H1 (cell line): Measurements from ENCODE around the gene IPO11. TPM values are rescaled to one million over a fixed set of nuclear protein-coding genes. Genes with fewer than 3 reads are reported as not detected.
A peak's percentile ranks its signal among the peaks of the same experiment; 100 is the strongest.

Experiments used
- CTCF ChIA-PET: fragments of 300-600 bp; sonication (Branson Sonifier 250); formaldehyde crosslinking; loops from one replicate; lab custom pipeline; 2021; ENCODE audit not compliant: partially characterized antibody; lab: Charles Lee
- POLR2A ChIA-PET: fragments of 300-600 bp; sonication (Branson Sonifier 250); formaldehyde crosslinking; loops from one replicate; lab custom pipeline; 2021; ENCODE audit warnings: inconsistent platforms; ENCODE audit not compliant: partially characterized antibody; lab: Charles Lee
- DNase-seq, 2 experiments: peaks; one replicate each; pipeline versions ENCODE4 v3.0.0 to v3.0.0-alpha.2; 2010 to 2022; ENCODE audit warnings: low spot score in 2 of 2, low read depth in 1 of 2, mixed read lengths in 1 of 2
- FAIRE-seq: peaks from 2 replicates; lab custom pipeline; 2011; peaks lifted over from hg19 to GRCh38; lab: Jason Lieb, UNC
- H2AFZ ChIP-seq: 2 replicates; pipeline ENCODE4 v1.8.1; 2012; ENCODE audit warnings: low read length, inconsistent platforms
- H2AK5ac ChIP-seq: 2 replicates; pipeline ENCODE4 v1.6.1; 2013; ENCODE audit warnings: low read depth, low read length
- H2BK120ac ChIP-seq: replicated peaks from 2 replicates; pipeline ENCODE3; 2013; ENCODE audit warnings: low read depth, low read length, inconsistent platforms
- H2BK12ac ChIP-seq: 2 replicates; pipeline ENCODE4 v1.6.1; 2013; ENCODE audit warnings: low read depth, low read length
- H2BK15ac ChIP-seq: 2 replicates; pipeline ENCODE4 v1.6.1; 2013; ENCODE audit warnings: low read length
- H2BK20ac ChIP-seq: 2 replicates; pipeline ENCODE4 v1.6.1; 2013; ENCODE audit warnings: low read length
- H2BK5ac ChIP-seq: 2 replicates; pipeline ENCODE4 v1.6.1; 2013; ENCODE audit warnings: low read depth, low read length
- H3K14ac ChIP-seq: 2 replicates; pipeline ENCODE4 v1.6.1; 2013; ENCODE audit warnings: inconsistent platforms; ENCODE audit not compliant: insufficient read length
- H3K18ac ChIP-seq: 2 replicates; pipeline ENCODE4 v1.6.1; 2013; ENCODE audit warnings: low read length; ENCODE audit errors: extremely low read depth
- H3K23ac ChIP-seq: 2 replicates; pipeline ENCODE4 v1.6.1; 2013; ENCODE audit warnings: inconsistent platforms; ENCODE audit not compliant: insufficient read length
- H3K23me2 ChIP-seq: 2 replicates; pipeline ENCODE4 v1.6.1; 2013; ENCODE audit warnings: low read depth, low read length
- H3K27ac ChIP-seq: 2 replicates; pipeline ENCODE4 v1.6.1; 2011; ENCODE audit warnings: low read depth, low read length, inconsistent platforms
- H3K27me3 ChIP-seq, 4 experiments: replicated peaks in 1 of 4; 1 replicate in 1 of 4; 2 replicates in 3 of 4; pipeline versions ENCODE4 v1.6.1 to v1.8.1; 2011 to 2013; ENCODE audit warnings: low read length in 3 of 4, mild to moderate bottlenecking in 3 of 4, inconsistent platforms in 2 of 4, mixed read lengths in 2 of 4, moderate library complexity in 1 of 4; ENCODE audit not compliant: control insufficient read depth in 3 of 4, insufficient read depth in 3 of 4; ENCODE audit errors: extremely low read depth in 1 of 4
- H3K36me3 ChIP-seq, 4 experiments: 2 replicates each; pipeline versions ENCODE4 v1.6.1 to v1.8.1; 2011 to 2013; ENCODE audit warnings: mild to moderate bottlenecking in 4 of 4, low read length in 3 of 4, moderate library complexity in 2 of 4, control low read depth in 1 of 4, inconsistent platforms in 1 of 4; ENCODE audit not compliant: insufficient read depth in 4 of 4, control insufficient read depth in 2 of 4
- H3K4ac ChIP-seq: replicated peaks from 2 replicates; pipeline ENCODE3; 2013; ENCODE audit warnings: low read length, low read depth, mixed read lengths, inconsistent platforms; ENCODE audit not compliant: insufficient read length
- H3K4me1 ChIP-seq, 4 experiments: replicated peaks in 1 of 4; 1 replicate in 1 of 4; 2 replicates in 3 of 4; pipeline versions ENCODE4 v1.6.1 to v1.8.1; 2011 to 2013; ENCODE audit warnings: low read length in 3 of 4, inconsistent platforms in 2 of 4, mixed read lengths in 1 of 4; ENCODE audit not compliant: insufficient read depth in 4 of 4, control insufficient read depth in 3 of 4
- H3K4me2 ChIP-seq, 2 experiments: 2 replicates each; pipeline versions ENCODE4 v1.6.1 to v1.8.1; 2011 to 2013; ENCODE audit warnings: low read depth in 2 of 2, low read length in 2 of 2, control low read depth in 1 of 2, inconsistent platforms in 1 of 2, mild to moderate bottlenecking in 1 of 2; ENCODE audit not compliant: insufficient read depth in 1 of 2
- H3K4me3 ChIP-seq, 4 experiments: fragments of 200-600, 300-600 bp in 1 of 4; sonication (generic), shearing (Covaris generic), sonication (Bioruptor Twin) in 1 of 4; 2 replicates each; pipeline versions ENCODE4 v1.5.1 to v1.8.1; 2011 to 2016; ENCODE audit warnings: low read length in 4 of 4, low read depth in 3 of 4, control low read depth in 2 of 4, inconsistent platforms in 2 of 4, mild to moderate bottlenecking in 2 of 4, mixed read lengths in 1 of 4, moderate library complexity in 1 of 4; ENCODE audit not compliant: insufficient read depth in 2 of 4; ENCODE audit errors: extremely low read depth in 1 of 4
- H3K56ac ChIP-seq: replicated peaks from 2 replicates; pipeline ENCODE3; 2013; ENCODE audit warnings: low read depth, mild to moderate bottlenecking, mixed read lengths, low read length, inconsistent platforms; ENCODE audit not compliant: insufficient read length
- H3K79me1 ChIP-seq: 2 replicates; pipeline ENCODE4 v1.6.1; 2013; ENCODE audit warnings: low read depth, low read length, control low read depth
- H3K79me2 ChIP-seq, 2 experiments: 2 replicates each; pipeline versions ENCODE4 v1.6.1 to v1.8.1; 2012 to 2013; ENCODE audit warnings: low read length in 2 of 2, mild to moderate bottlenecking in 2 of 2, inconsistent platforms in 1 of 2; ENCODE audit not compliant: insufficient read depth in 2 of 2, control insufficient read depth in 1 of 2
- H3K9ac ChIP-seq, 4 experiments: replicated peaks in 1 of 4; 1 replicate in 1 of 4; 2 replicates in 3 of 4; pipeline versions ENCODE4 v1.6.1 to v1.8.1; 2011 to 2013; ENCODE audit warnings: low read depth in 3 of 4, low read length in 3 of 4, control low read depth in 2 of 4, mild to moderate bottlenecking in 2 of 4, moderate library complexity in 2 of 4, inconsistent platforms in 1 of 4; ENCODE audit errors: extremely low read depth in 1 of 4
- H3K9me3 ChIP-seq, 2 experiments: 2 replicates each; pipeline versions ENCODE4 v1.6.1 to v1.8.1; 2012 to 2013; ENCODE audit warnings: mild to moderate bottlenecking in 2 of 2, moderate library complexity in 2 of 2, control low read depth in 1 of 2, inconsistent platforms in 1 of 2, low read depth in 1 of 2, low read length in 1 of 2, mixed read lengths in 1 of 2; ENCODE audit not compliant: insufficient read depth in 2 of 2
- H4K20me1 ChIP-seq, 2 experiments: replicated peaks in 1 of 2; 2 replicates each; pipeline versions ENCODE3 to v1.8.1; 2011 to 2013; ENCODE audit warnings: inconsistent platforms in 2 of 2, low read length in 2 of 2, mild to moderate bottlenecking in 1 of 2; ENCODE audit not compliant: insufficient read depth in 2 of 2, control insufficient read depth in 1 of 2
- H4K5ac ChIP-seq: 2 replicates; pipeline ENCODE4 v1.6.1; 2013; ENCODE audit warnings: low read length, low read depth, mixed read lengths, inconsistent platforms; ENCODE audit not compliant: insufficient read length
- H4K8ac ChIP-seq: 2 replicates; pipeline ENCODE4 v1.8.0; 2013; ENCODE audit warnings: mild to moderate bottlenecking, moderate library complexity, low read length, inconsistent platforms; ENCODE audit not compliant: insufficient read depth; ENCODE audit errors: extremely low read depth
- H4K91ac ChIP-seq: replicated peaks from 2 replicates; pipeline ENCODE3; 2013; ENCODE audit warnings: low read length, mixed read lengths, inconsistent platforms; ENCODE audit not compliant: insufficient read length
- CTCF ChIP-seq, 3 experiments: IDR thresholded peaks; 1 replicate in 2 of 3; 2 replicates in 1 of 3; pipeline versions ENCODE4 v1.5.1 to v1.6.1; 2011; ENCODE audit warnings: low read length in 3 of 3, mild to moderate bottlenecking in 3 of 3, inconsistent platforms in 2 of 3, low read depth in 1 of 3, moderate library complexity in 1 of 3; ENCODE audit not compliant: insufficient read depth in 1 of 3; ENCODE audit errors: control extremely low read depth in 1 of 3
- JUN ChIP-seq: IDR thresholded peaks from 2 replicates; pipeline ENCODE4 v1.6.1; 2011; ENCODE audit warnings: low read depth, mild to moderate bottlenecking, improper control_type of control experiment, low read length
- WGBS, 2 experiments: shearing (Covaris generic) in 1 of 2; methylation state at CpG; one replicate each; pipeline versions ENCODE4 v1.1.6 to v1.1.7; 2013 to 2015; ENCODE audit warnings: low lambda C conversion rate in 2 of 2, mixed read lengths in 2 of 2, inconsistent platforms in 1 of 2, low coverage in 1 of 2, missing lambda C conversion rate in 1 of 2; ENCODE audit not compliant: insufficient replicate concordance in 2 of 2, insufficient coverage in 1 of 2, insufficient read length in 1 of 2; ENCODE audit errors: extremely low coverage in 1 of 2, missing lambda C conversion rate in 1 of 2; 5-methylcytosine and 5-hydroxymethylcytosine counted together
- polyA plus RNA-seq, 7 experiments: library from polyadenylated mRNA; depleted of rRNA in 3 of 7; stranded (reverse) in 5 of 7; unstranded in 2 of 7; fragments of >200 nt in 5 of 7; fragments of 200-250 nt in 2 of 7; gene quantifications; 1 replicate in 5 of 7; 2 replicates in 1 of 7; 4 replicates in 1 of 7; pipeline versions ENCODE4 v1.2.1 to v1.2.3, GENCODE V29; 2011 to 2013; ENCODE audit warnings: missing spikeins in 2 of 7, mixed read lengths in 2 of 7
- total RNA-seq: library from RNA; stranded (reverse); fragmentation: NEBNext Ultra II Directional; extraction: Animal tissue kit (Norgen Biotek cat#: 25700); gene quantifications from 2 replicates; pipeline ENCODE4 v1.2.1, GENCODE V29; 2021
- TF ChIP-seq, protein P1 (sequence below): IDR thresholded peaks from 2 replicates; pipeline ENCODE4 v1.6.1; 2011; ENCODE audit warnings: low read length, improper control_type of control experiment

The IPO11 gene
- total and polyA plus RNA-seq, 2 of the 8 experiments (the other 6 are each of a cell fraction or from before 2014, with no cell fraction given): 23.6 to 64.4 TPM

DNA sequence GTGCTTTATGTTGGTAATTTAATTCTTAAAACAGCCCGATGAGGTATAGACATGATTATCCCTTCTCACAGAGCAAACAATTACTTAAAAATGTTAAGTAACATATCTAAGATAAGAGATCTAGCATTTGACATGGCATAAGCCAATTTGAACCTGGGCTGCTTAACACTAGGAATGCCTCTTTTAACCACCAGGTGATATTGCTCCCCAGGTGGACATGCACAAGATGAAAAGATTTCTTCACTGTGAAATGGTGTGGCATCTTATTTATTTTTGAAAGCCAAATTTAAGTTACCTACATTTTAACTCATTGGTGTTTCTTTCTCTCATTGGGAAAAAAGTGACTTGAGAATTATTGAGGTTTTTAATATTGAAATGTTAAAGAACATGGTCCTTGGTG is 150.3 kb downstream of the IPO11 start:
- no peaks in the 10 kb centered on the region for H3K27me3 ChIP-seq
- no peaks in the 10 kb centered on the region for H3K79me1 ChIP-seq
- no peak overlapping the region for H3K27ac ChIP-seq
- WGBS, 2 experiments: 88% methylated on average over 1 of the region's 1 CpG; no CpG with 5 or more reads in 1 of the 2 experiments
- ChIA-PET CTCF (interaction anchor here (0.8 kb wide), 1 partner anchor 8 kb away, joined by 3 read pairs; no protein-coding TSS in a partner anchor), POLR2A (no interaction called here)
- H4K5ac ChIP-seq: no peak overlapping the region
- peaks cover 0 to 7% (median 2%) of the 10 kb centered on the region in 4 experiments; a peak in 2 of 7 replicates for H3K4me1 ChIP-seq
- TF ChIP-seq JUN: no peak
- TF ChIP-seq, protein P1, sequence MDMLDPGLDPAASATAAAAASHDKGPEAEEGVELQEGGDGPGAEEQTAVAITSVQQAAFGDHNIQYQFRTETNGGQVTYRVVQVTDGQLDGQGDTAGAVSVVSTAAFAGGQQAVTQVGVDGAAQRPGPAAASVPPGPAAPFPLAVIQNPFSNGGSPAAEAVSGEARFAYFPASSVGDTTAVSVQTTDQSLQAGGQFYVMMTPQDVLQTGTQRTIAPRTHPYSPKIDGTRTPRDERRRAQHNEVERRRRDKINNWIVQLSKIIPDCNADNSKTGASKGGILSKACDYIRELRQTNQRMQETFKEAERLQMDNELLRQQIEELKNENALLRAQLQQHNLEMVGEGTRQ: no peak
- peak in 2 of 3 experiments; percentile 8 to 9; a peak in 2 of 4 replicates for TF ChIP-seq CTCF (IDR thresholded peaks at IDR 0.05; ENCODE audit: control extremely low read depth in 1 of 3, insufficient read depth in 1 of 3, low read depth in 1 of 3, low read length in 3 of 3)
- no peak overlapping the region for H2BK5ac ChIP-seq
- no peak overlapping the region for H2BK120ac ChIP-seq
- H3K23ac ChIP-seq: no peak overlapping the region
- H3K4me2 ChIP-seq: no peak overlapping the region
- H2BK12ac ChIP-seq: no peak overlapping the region
- H2AFZ ChIP-seq: no peak overlapping the region
- H3K79me2 ChIP-seq: no peaks in the 10 kb centered on the region
- H3K36me3 ChIP-seq: peaks cover 0 to 5% (median 0%) of the 10 kb centered on the region in 4 experiments; a peak in 2 of 8 replicates
- no peak overlapping the region for H2BK20ac ChIP-seq
- H4K20me1 ChIP-seq: no peaks in the 10 kb centered on the region
- H3K23me2 ChIP-seq: no peaks in the 10 kb centered on the region
- DNase-seq: no peak
- H3K18ac ChIP-seq: no peak overlapping the region
- no peak overlapping the region for H3K4ac ChIP-seq
- no peak overlapping the region for H3K9ac ChIP-seq
- H4K8ac ChIP-seq: no peak overlapping the region
- H2BK15ac ChIP-seq: no peak overlapping the region
- no peak overlapping the region for H4K91ac ChIP-seq
- H3K56ac ChIP-seq: no peak overlapping the region
- no peak for FAIRE-seq
- no peak overlapping the region for H2AK5ac ChIP-seq
- H3K4me3 ChIP-seq: no peak overlapping the region
- H3K9me3 ChIP-seq: no peaks in the 10 kb centered on the region
- no peak overlapping the region for H3K14ac ChIP-seq
